DOHH2 (cell line): ENCODE results near the gene ETFDH.

Experiments
- CTCF ChIP-seq: fragments of 200-600 bp; sonication (generic); IDR thresholded peaks from one replicate; pipeline ENCODE4 v1.5.1; 2014; ENCODE audit warnings: antibody characterized with exemption, mild to moderate bottlenecking, low read depth, low read length; ENCODE audit not compliant: poor library complexity, severe bottlenecking
- EZH2phosphoT487 ChIP-seq: fragments of 200-600 bp; sonication (generic); IDR thresholded peaks from 2 replicates; pipeline ENCODE4 v1.6.1; 2017; ENCODE audit warnings: borderline replicate concordance, mild to moderate bottlenecking, antibody characterized with exemption, low read length, moderate library complexity, mixed read lengths

GRCh38 chr4:158758703-158759102 is 86.6 kb downstream of the ETFDH start:
- TF ChIP-seq CTCF: no peak
- TF ChIP-seq EZH2phosphoT487: no peak
